GM19351 (cell line): Measurements from ENCODE around the gene KRTAP10-2.
"Not testable (repeated sequence)": the region's sequence is repeated elsewhere in the genome, so short reads cannot be mapped to it uniquely, and the experiment has no call there.

Source experiments
- ATAC-seq: cut with Tn5 transposase; IDR thresholded peaks from one replicate; pipeline ENCODE4 v1.9.1; 2021; ENCODE audit warnings: mild to moderate bottlenecking, moderate library complexity; ENCODE audit not compliant: unreplicated experiment

The KRTAP10-2 gene

GRCh38 chr21:44503006-44503889 lies 48.1 kb downstream of the KRTAP10-2 start:
- not testable (repeated sequence) for ATAC-seq

- ATAC-seq = no peak
Measured at GRCh38 chr21:44502171-44502958, 48.9 kb downstream of the KRTAP10-2 start.
